Testis (tissue), 2 donors: ENCODE measurements around the gene SH2D3A.

Experiments
- CTCF ChIP-seq, 3 experiments: fragments of 450-650 bp in 2 of 3; fragments of 200-600 bp in 1 of 3; sonication (generic) in 1 of 3; IDR thresholded peaks; one replicate each; pipeline ENCODE4 v1.5.1; 2016 to 2019; ENCODE audit warnings: antibody characterized with exemption in 3 of 3, mild to moderate bottlenecking in 2 of 3, moderate library complexity in 1 of 3
- POLR2A ChIP-seq: fragments of 450-650 bp; IDR thresholded peaks from one replicate; pipeline ENCODE4 v1.6.1; 2017; ENCODE audit warnings: antibody characterized with exemption, mild to moderate bottlenecking, moderate library complexity

- TF ChIP-seq CTCF (IDR thresholded peaks at IDR 0.05) (no peak), POLR2A (no peak)
Measured at GRCh38 chr19:6793973-6794372, 26.7 kb upstream of the SH2D3A start.
